HepG2 (cell line): ENCODE data around the gene ASPHD1. TPM values are rescaled to one million over a fixed set of nuclear protein-coding genes. Genes with fewer than 3 reads are reported as not detected.

ENCODE experiments used
- ATAC-seq: fragments of 200-7000 bp; cut with Tn5 transposase; 3 replicates; pipeline ENCODE4 v1.9.1; 2020; ENCODE audit warnings: mild to moderate bottlenecking, moderate library complexity
- Bru-seq: library from RNA; stranded (reverse); fragments of 400-500 nt; gene quantifications from one replicate; lab custom pipeline; 2021; lab: Mats Ljungman, UMichigan
- BruChase-seq, 2 experiments: library from RNA; stranded (reverse); fragments of 400-500 nt; gene quantifications; one replicate each; lab custom pipeline; 2021; lab: Mats Ljungman, UMichigan
- BruUV-seq: library from RNA; stranded (reverse); fragments of 400-500 nt; replicated peaks from 2 replicates; lab custom pipeline; 2021; lab: Mats Ljungman, UMichigan
- CTCF ChIA-PET: fragments of 300-600 bp; formaldehyde crosslinking; extraction: SDS; loops from one replicate; lab custom pipeline; 2021; ENCODE audit warnings: low total read pairs, inconsistent platforms, low intra/inter-chr PET ratio; lab: Yijun Ruan, JAX
- POLR2A ChIA-PET: fragments of 350-600 bp; sonication (Branson Sonifier 250); formaldehyde crosslinking; loops from one replicate; lab custom pipeline; 2020; ENCODE audit warnings: antibody characterized with exemption, inconsistent platforms; lab: Yijun Ruan, JAX
- DNase-seq: peaks from one replicate; pipeline ENCODE4 v3.0.0-alpha.2; 2015; ENCODE audit warnings: low spot score
- FAIRE-seq: peaks from 3 replicates; lab custom pipeline; 2011; peaks lifted over from hg19 to GRCh38; lab: Jason Lieb, UNC
- H2AFZ ChIP-seq: one replicate; pipeline ENCODE4 v1.6.1; 2011; ENCODE audit warnings: low read length, inconsistent platforms
- H3K27ac ChIP-seq: fragments of 300-600 bp; 3 replicates; pipeline ENCODE4 v1.8.0; 2011; ENCODE audit warnings: mixed run types, mild to moderate bottlenecking, mixed read lengths, low read length, inconsistent platforms; ENCODE audit not compliant: insufficient read depth; ENCODE audit errors: extremely low read length
- H3K27me3 ChIP-seq, 2 experiments: fragments of 200-600 bp in 1 of 2; 2 replicates in 1 of 2; 3 replicates in 1 of 2; pipeline versions ENCODE4 v1.6.0 to v1.8.0; 2011; ENCODE audit warnings: low read length in 2 of 2, mild to moderate bottlenecking in 2 of 2, moderate library complexity in 2 of 2, inconsistent platforms in 1 of 2; ENCODE audit not compliant: insufficient read depth in 2 of 2, control insufficient read depth in 1 of 2
- H3K36me3 ChIP-seq, 2 experiments: fragments of 200-600 bp in 1 of 2; replicated peaks in 1 of 2; 2 replicates in 1 of 2; 3 replicates in 1 of 2; pipeline versions ENCODE4 v1.5.1 to v1.8.0; 2011; ENCODE audit warnings: low read length in 2 of 2, inconsistent platforms in 1 of 2; ENCODE audit not compliant: insufficient read depth in 2 of 2, control insufficient read depth in 1 of 2
- H3K4me1 ChIP-seq: 2 replicates; pipeline ENCODE4 v1.5.1; 2012; ENCODE audit warnings: low read length, inconsistent platforms; ENCODE audit not compliant: insufficient read depth
- H3K4me2 ChIP-seq: 2 replicates; pipeline ENCODE4 v1.6.0; 2011; ENCODE audit warnings: low read depth, low read length, inconsistent platforms
- H3K4me3 ChIP-seq, 3 experiments: fragments of 200-600 bp in 1 of 3; sonication (generic), shearing (Covaris generic) in 1 of 3; replicated peaks in 1 of 3; 2 replicates each; pipeline ENCODE4 v1.5.1; 2011 to 2016; ENCODE audit warnings: low read length in 3 of 3, inconsistent platforms in 2 of 3, low read depth in 2 of 3, mild to moderate bottlenecking in 2 of 3, control low read depth in 1 of 3, mixed read lengths in 1 of 3; ENCODE audit not compliant: insufficient read depth in 1 of 3
- H3K79me2 ChIP-seq: one replicate; pipeline ENCODE4 v1.6.1; 2011; ENCODE audit warnings: low read length, inconsistent platforms; ENCODE audit not compliant: insufficient read depth
- H3K9ac ChIP-seq: 2 replicates; pipeline ENCODE4 v1.6.0; 2011; ENCODE audit warnings: mild to moderate bottlenecking, low read depth, low read length, inconsistent platforms; ENCODE audit not compliant: insufficient read depth
- H3K9me3 ChIP-seq: 2 replicates; pipeline ENCODE4 v1.5.1; 2012; ENCODE audit warnings: mild to moderate bottlenecking, low read length
- H4K20me1 ChIP-seq: 2 replicates; pipeline ENCODE4 v1.6.0; 2011; ENCODE audit warnings: inconsistent platforms, mild to moderate bottlenecking, low read length, moderate library complexity; ENCODE audit not compliant: insufficient read depth
- AKAP8 ChIP-seq: sonication (generic); formaldehyde crosslinking; IDR thresholded peaks from 2 replicates; pipeline ENCODE4 v1.5.1; 2020; ENCODE audit warnings: mild to moderate bottlenecking, missing genetic modification reagents
- DDIT3 ChIP-seq: sonication (generic); formaldehyde crosslinking; IDR thresholded peaks from 2 replicates; pipeline ENCODE4 v1.4.0; 2020; ENCODE audit warnings: mild to moderate bottlenecking, missing genetic modification reagents
- E2F2 ChIP-seq: sonication (generic); formaldehyde crosslinking; IDR thresholded peaks from 2 replicates; pipeline ENCODE4 v1.4.0; 2020; ENCODE audit warnings: missing genetic modification reagents, borderline replicate concordance
- HNRNPL ChIP-seq: fragments of 200-400 bp; formaldehyde crosslinking; IDR thresholded peaks from 2 replicates; pipeline ENCODE4 v1.6.1; 2017; ENCODE audit warnings: mild to moderate bottlenecking, low read depth, low read length
- KAT8 ChIP-seq: IDR thresholded peaks from 2 replicates; pipeline ENCODE4 v1.6.1; 2016; ENCODE audit warnings: missing genetic modification reagents, missing compliant biosample characterization
- KLF16 ChIP-seq, 2 experiments: sonication (generic) in 1 of 2; formaldehyde crosslinking in 1 of 2; IDR thresholded peaks; 2 replicates each; pipeline versions ENCODE4 v1.6.1 to v1.8.0; 2016 to 2023; ENCODE audit warnings: missing genetic modification reagents in 2 of 2, missing compliant biosample characterization in 1 of 2
- SNAI1 ChIP-seq: sonication (generic); formaldehyde crosslinking; IDR thresholded peaks from 2 replicates; pipeline ENCODE4 v1.5.0; 2020; ENCODE audit warnings: mild to moderate bottlenecking, missing genetic modification reagents, borderline replicate concordance
- TSC22D2 ChIP-seq: sonication (generic); formaldehyde crosslinking; IDR thresholded peaks from 2 replicates; pipeline ENCODE4 v1.5.1; 2020; ENCODE audit warnings: missing genetic modification reagents, mild to moderate bottlenecking, borderline replicate concordance
- ZKSCAN8 ChIP-seq: IDR thresholded peaks from 2 replicates; pipeline ENCODE4 v1.6.1; 2016; ENCODE audit warnings: borderline replicate concordance, missing genetic modification reagents, missing compliant biosample characterization
- ZNF335 ChIP-seq: sonication (generic); formaldehyde crosslinking; IDR thresholded peaks from 2 replicates; pipeline ENCODE4 v1.4.0; 2020; ENCODE audit warnings: missing genetic modification reagents
- ZNF563 ChIP-seq: sonication (generic); formaldehyde crosslinking; IDR thresholded peaks from 2 replicates; pipeline ENCODE4 v1.8.0; 2022; ENCODE audit warnings: mild to moderate bottlenecking, moderate library complexity, missing genetic modification reagents
- WGBS: methylation state at CpG from one replicate; pipeline ENCODE4 v1.1.6; 2017; ENCODE audit warnings: low lambda C conversion rate; 5-methylcytosine and 5-hydroxymethylcytosine counted together
- in situ Hi-C: cut with HindIII; loops from 2 replicates; pipeline ENCODE4 v1.10.0; 2017; ENCODE audit warnings: low pct_unique_long_range_greater_than_20kb; ENCODE audit not compliant: extremely low pct_ligation_motif_present
- intact Hi-C: fragments of 100-400 bp; cut with micrococcal nuclease; formaldehyde crosslinking; loops from one replicate; pipeline ENCODE4 v1.10.0; 2022; ENCODE audit not compliant: unreplicated experiment
- long read RNA-seq, 2 experiments: library from RNA in 1 of 2; library from polyadenylated mRNA in 1 of 2; stranded (forward) in 1 of 2; unstranded in 1 of 2; transcript quantifications; one replicate each; pipeline ENCODE4 v2.0.0, GENCODE V29; 2019 to 2022
- polyA minus RNA-seq, 3 experiments: library from RNA; depleted of rRNA, polyadenylated mRNA; stranded (reverse); fragments of >200 nt; gene quantifications; 2 replicates each; pipeline ENCODE4 v1.2.3, GENCODE V29; 2011; ENCODE audit warnings: low replicate concordance in 1 of 3
- polyA plus RNA-seq, 8 experiments: library from polyadenylated mRNA; depleted of rRNA in 3 of 8; stranded (reverse) in 7 of 8; unstranded in 1 of 8; fragments of >200 nt; fragmentation: Illumina TruSeq in 4 of 8; extraction: Trizol in 4 of 8; gene quantifications; 2 replicates each; pipeline versions ENCODE4 v1.2.1 to v1.2.3, GENCODE V29; 2011 to 2016; ENCODE audit warnings: low read depth in 4 of 8, missing spikeins in 1 of 8, mixed read lengths in 1 of 8; ENCODE audit not compliant: insufficient read depth in 1 of 8
- total RNA-seq, 5 experiments: library from RNA; depleted of rRNA; stranded (reverse); fragments of >200 nt; fragmentation: Illumina TruSeq; extraction: Trizol; gene quantifications; 2 replicates each; pipeline ENCODE4 v1.2.3, GENCODE V29; 2016; ENCODE audit warnings: low read depth in 1 of 5

ASPHD1 gene
- 15.6 and 19.7 TPM in 2 replicates for total RNA-seq (2016; rRNA removed; fragmentation: Illumina TruSeq; extraction: Trizol)
- 24.1 and 26.2 TPM in 2 replicates for total RNA-seq (2016; cell fraction: cytosol; rRNA removed; fragmentation: Illumina TruSeq; extraction: Trizol; ENCODE audit: low read depth)
- 15.4 and 16.9 TPM in 2 replicates for total RNA-seq (2016; cell fraction: insoluble cytoplasmic fraction; rRNA removed; fragmentation: Illumina TruSeq; extraction: Trizol)
- total RNA-seq (2016; cell fraction: membrane; rRNA removed; fragmentation: Illumina TruSeq; extraction: Trizol), result 20.0 and 24.1 TPM in 2 replicates
- total RNA-seq (2016; cell fraction: nucleus; rRNA removed; fragmentation: Illumina TruSeq; extraction: Trizol), result 11.4 and 16.6 TPM in 2 replicates
- polyA plus RNA-seq (2011; rRNA removed), result 13.1 and 15.6 TPM in 2 replicates
- 13.1 and 24.4 TPM in 2 replicates for polyA plus RNA-seq (2011; cell fraction: cytosol; rRNA removed)
- polyA plus RNA-seq (2011; cell fraction: nucleus; rRNA removed), result 19.1 and 19.6 TPM in 2 replicates
- 21.4 and 27.6 TPM in 2 replicates for polyA plus RNA-seq (2012)
- 40.7 and 41.8 TPM in 2 replicates for polyA plus RNA-seq (2016; cell fraction: cytosol; fragmentation: Illumina TruSeq; extraction: Trizol; ENCODE audit: low read depth)
- 24.8 and 27.8 TPM in 2 replicates for polyA plus RNA-seq (2016; cell fraction: insoluble cytoplasmic fraction; fragmentation: Illumina TruSeq; extraction: Trizol; ENCODE audit: low read depth)
- 36.3 and 40.4 TPM in 2 replicates for polyA plus RNA-seq (2016; cell fraction: membrane; fragmentation: Illumina TruSeq; extraction: Trizol; ENCODE audit: low read depth)
- polyA plus RNA-seq (2016; cell fraction: nucleus; fragmentation: Illumina TruSeq; extraction: Trizol; ENCODE audit: insufficient read depth, low read depth), result 44.0 and 50.6 TPM in 2 replicates
- 9.7 and 9.8 TPM in 2 replicates for polyA minus RNA-seq (2011; rRNA and poly(A)+ RNA removed; ENCODE audit: low replicate concordance)
- 7.6 and 9.7 TPM in 2 replicates for polyA minus RNA-seq (2011; cell fraction: cytosol; rRNA and poly(A)+ RNA removed)
- polyA minus RNA-seq (2011; cell fraction: nucleus; rRNA and poly(A)+ RNA removed), result 5.4 and 8.5 TPM in 2 replicates
- percentile 77 among the genes with signal in this experiment for Bru-seq, nascent RNA
- percentile 85 among the genes with signal in this experiment for BruChase-seq, experiment 1, labeled RNA remaining after a 6-hour chase
- percentile 77 among the genes with signal in this experiment for BruChase-seq, experiment 2, labeled RNA remaining after a 2-hour chase
- long read RNA-seq, experiment 1, partial matches to known transcripts, result 0 of 9 reads
- long read RNA-seq, experiment 1, other reads (novel, unspliced or antisense), result 3 of 9 reads
- long read RNA-seq, experiment 2, transcript ASPHD1-204 (4 exons, 775 nt), result minor isoform, 13 of 143 reads
- long read RNA-seq, experiment 2, transcript ASPHD1-201 (3 exons, 1,584 nt), result major isoform, 89 of 143 reads
- long read RNA-seq, experiment 2, transcript ASPHD1-203 (4 exons, 1,115 nt), result minor isoform, 27 of 143 reads
- long read RNA-seq, experiment 2, partial matches to known transcripts, result 5 of 143 reads
- long read RNA-seq, experiment 2, other reads (novel, unspliced or antisense), result 6 of 143 reads

GRCh38 chr16:29900102-29900887, at the start of gene ASPHD1:
ASPHD1 (plus strand) TSS chr16:29900488; CDS start chr16:29900972, 484 bp downstream.
- Histone ChIP-seq H3K9ac (peak within 1 kb of the TSS; percentile 83), H2AFZ (no peak within 1 kb of the TSS), H3K4me2 (peak within 1 kb of the TSS; percentile 99), H3K36me3 (peaks cover 1 to 10% of the 10 kb centered on the region in 2 experiments; a peak in 2 of 5 replicates), H3K9me3 (no peaks in the 10 kb centered on the region), H3K79me2 (peaks cover 19% of the 10 kb centered on the region), H3K27me3 (no peaks in the 10 kb centered on the region; a peak in 1 of 5 replicates), H4K20me1 (peaks cover 5% of the 10 kb centered on the region; the same call in 1 of the 2 replicates), H3K27ac (peak within 1 kb of the TSS; percentile 71), H3K4me1 (peaks cover 45% of the 10 kb centered on the region), H3K4me3 (peak within 1 kb of the TSS; percentile 84 to 99 (median 86))
- 1% methylated on average over 42 of the region's 67 CpGs for WGBS
- ChIA-PET POLR2A (interaction anchor here (0.6 to 3.8 kb wide), 35 partner anchors 8 to 221 kb away, joined by 3 to 68 read pairs (median 7); partner anchors contain the start of genes ALDOA, CDIPT, KCTD13 and KIF22), CTCF (no interaction called here)
- in situ Hi-C loops, result no loop called here
- FAIRE-seq (no peak), DNase-seq (peak; percentile 86), ATAC-seq (peak; percentile 72)
- BruUV-seq, result no TSS peak
- intact Hi-C loops, result loop anchor here (2.0 to 5.0 kb wide), 2 partner anchors 37 to 62 kb away; partner anchors contain the start of genes CDIPT and TMEM219
- TF ChIP-seq SNAI1 (CRISPR knock-in tag), result 0 out of 2 replicates have a peak, but pooled peaks have one; percentile 11
- no peak for TF ChIP-seq ZNF335 (CRISPR knock-in tag)
- TF ChIP-seq KAT8, result peak; percentile 69; the same call in 1 of the 2 replicates
- no peak; the same call in 1 of the 2 replicates for TF ChIP-seq AKAP8 (CRISPR knock-in tag)
- 0 out of 4 replicates have a peak, but pooled peaks of 1 of the 2 experiments have one; percentile 3 for TF ChIP-seq KLF16 (CRISPR knock-in tag; IDR thresholded peaks at IDR 0.05)
- TF ChIP-seq ZKSCAN8 (CRISPR knock-in tag), result no peak
- no peak for TF ChIP-seq DDIT3 (CRISPR knock-in tag)
- TF ChIP-seq TSC22D2 (CRISPR knock-in tag), result no peak
- peak; percentile 99 for TF ChIP-seq ZNF563
- TF ChIP-seq HNRNPL, result peak; percentile 69
- peak; percentile 73; the same call in 1 of the 2 replicates for TF ChIP-seq E2F2
